ENCODE results near the gene PCDH9. TPM values are rescaled to one million over a fixed set of nuclear protein-coding genes. Genes with fewer than 3 reads are reported as not detected.

The PCDH9 gene
- total RNA-seq, 4 donors from 2014 or later: 2.8 to 22.4 (median 12.9) TPM

- Histone ChIP-seq H3K27ac (no peak overlapping the region), H3K4me3 (replicated peaks in 1 of 3) (no peak overlapping the region), H3K4me1 (no peaks in the 10 kb centered on the region), H3K36me3 (no peaks in the 10 kb centered on the region), H3K9me3 (no peaks in the 10 kb centered on the region), H3K27me3 (no peaks in the 10 kb centered on the region)
- DNase-seq: no peak
- TF ChIP-seq POLR2A (IDR thresholded peaks at IDR 0.05): no peak
- TF ChIP-seq, protein P1, sequence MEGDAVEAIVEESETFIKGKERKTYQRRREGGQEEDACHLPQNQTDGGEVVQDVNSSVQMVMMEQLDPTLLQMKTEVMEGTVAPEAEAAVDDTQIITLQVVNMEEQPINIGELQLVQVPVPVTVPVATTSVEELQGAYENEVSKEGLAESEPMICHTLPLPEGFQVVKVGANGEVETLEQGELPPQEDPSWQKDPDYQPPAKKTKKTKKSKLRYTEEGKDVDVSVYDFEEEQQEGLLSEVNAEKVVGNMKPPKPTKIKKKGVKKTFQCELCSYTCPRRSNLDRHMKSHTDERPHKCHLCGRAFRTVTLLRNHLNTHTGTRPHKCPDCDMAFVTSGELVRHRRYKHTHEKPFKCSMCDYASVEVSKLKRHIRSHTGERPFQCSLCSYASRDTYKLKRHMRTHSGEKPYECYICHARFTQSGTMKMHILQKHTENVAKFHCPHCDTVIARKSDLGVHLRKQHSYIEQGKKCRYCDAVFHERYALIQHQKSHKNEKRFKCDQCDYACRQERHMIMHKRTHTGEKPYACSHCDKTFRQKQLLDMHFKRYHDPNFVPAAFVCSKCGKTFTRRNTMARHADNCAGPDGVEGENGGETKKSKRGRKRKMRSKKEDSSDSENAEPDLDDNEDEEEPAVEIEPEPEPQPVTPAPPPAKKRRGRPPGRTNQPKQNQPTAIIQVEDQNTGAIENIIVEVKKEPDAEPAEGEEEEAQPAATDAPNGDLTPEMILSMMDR (IDR thresholded peaks at IDR 0.05): no peak
- 76 to 85% methylated on average over 1 of the region's 1 CpG for WGBS, 2 donors
- intact Hi-C loops (cut with DNase I): no loop called here
Observed at GRCh38 chr13:66965181-66965580, 265.0 kb downstream of the PCDH9 start.

DNA sequence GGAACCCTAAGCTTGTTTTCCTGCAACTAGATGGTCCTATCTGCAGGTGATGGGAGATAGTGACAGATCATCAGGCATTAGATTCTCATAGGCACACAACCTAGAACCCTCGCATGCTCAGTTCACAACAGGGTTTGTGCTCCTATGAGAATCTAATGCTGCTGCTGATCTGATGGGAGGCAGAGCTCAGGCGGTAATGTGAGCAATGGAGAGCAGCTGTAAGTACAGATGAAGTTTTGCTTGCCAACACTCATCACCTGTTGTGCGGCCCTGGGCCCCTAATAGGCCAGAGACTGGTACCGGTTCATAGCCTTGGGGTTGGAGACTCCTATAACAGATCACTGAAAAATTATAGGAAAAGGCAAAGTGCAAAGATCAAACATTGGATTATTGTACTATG lies 267.2 kb downstream of the PCDH9 start:
- no peaks in the 10 kb centered on the region for H3K27me3 ChIP-seq
- H3K9me3 ChIP-seq: no peaks in the 10 kb centered on the region
- no peak for DNase-seq
- H3K4me1 ChIP-seq: no peaks in the 10 kb centered on the region
- no peak overlapping the region for H3K4me3 ChIP-seq (replicated peaks in 1 of 3)
- 94 to 97% methylated on average over 4 of the region's 4 CpGs for WGBS, 2 donors
- no peaks in the 10 kb centered on the region for H3K36me3 ChIP-seq
- H3K27ac ChIP-seq: no peak overlapping the region
- intact Hi-C loops (cut with DNase I): no loop called here
- TF ChIP-seq, protein P1 (IDR thresholded peaks at IDR 0.05): no peak
- TF ChIP-seq POLR2A (IDR thresholded peaks at IDR 0.05): no peak

- 55 to 57% methylated on average over 3 of the region's 3 CpGs for WGBS, 2 donors
- intact Hi-C loops (cut with DNase I): no loop called here
- H3K36me3 ChIP-seq: no peaks in the 10 kb centered on the region
- no peaks in the 10 kb centered on the region for H3K27me3 ChIP-seq
- TF ChIP-seq POLR2A (IDR thresholded peaks at IDR 0.05): no peak
- TF ChIP-seq, protein P1 (IDR thresholded peaks at IDR 0.05): no peak
- no peaks in the 10 kb centered on the region for H3K9me3 ChIP-seq
- H3K27ac ChIP-seq: no peak overlapping the region
- no peak for DNase-seq
- H3K4me1 ChIP-seq: no peaks in the 10 kb centered on the region
- H3K4me3 ChIP-seq (replicated peaks in 1 of 3): no peak overlapping the region
Observed at GRCh38 chr13:66958611-66959010, 271.5 kb downstream of the PCDH9 start.

DNA sequence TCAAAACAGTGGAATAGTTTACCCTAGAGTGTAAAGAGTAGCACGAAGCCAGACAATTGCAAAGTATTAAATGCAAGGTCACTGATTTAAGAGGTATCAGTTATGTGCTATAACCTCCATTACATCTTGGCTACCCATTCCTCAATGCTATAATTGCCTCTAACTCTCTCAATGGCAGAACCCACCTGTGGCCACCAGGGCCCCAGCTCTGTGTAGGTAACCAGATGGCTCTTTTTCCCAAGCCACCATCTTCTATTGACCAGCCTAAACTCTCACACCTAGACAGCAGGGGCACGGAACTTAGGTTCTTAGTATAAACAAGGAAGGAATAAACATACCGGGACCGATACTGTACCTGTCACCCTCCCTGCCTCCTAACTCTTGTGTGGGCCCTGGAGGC lies 277.6 kb downstream of the PCDH9 start:
- no peak for DNase-seq
- H3K4me3 ChIP-seq (replicated peaks in 1 of 3): no peak overlapping the region
- no peaks in the 10 kb centered on the region for H3K9me3 ChIP-seq
- intact Hi-C loops (cut with DNase I): no loop called here
- TF ChIP-seq POLR2A (IDR thresholded peaks at IDR 0.05): no peak
- H3K36me3 ChIP-seq: no peaks in the 10 kb centered on the region
- H3K27me3 ChIP-seq: no peaks in the 10 kb centered on the region
- 92 to 95% methylated on average over 4 of the region's 4 CpGs for WGBS, 2 donors
- no peaks in the 10 kb centered on the region for H3K4me1 ChIP-seq
- H3K27ac ChIP-seq: no peak overlapping the region

DNA sequence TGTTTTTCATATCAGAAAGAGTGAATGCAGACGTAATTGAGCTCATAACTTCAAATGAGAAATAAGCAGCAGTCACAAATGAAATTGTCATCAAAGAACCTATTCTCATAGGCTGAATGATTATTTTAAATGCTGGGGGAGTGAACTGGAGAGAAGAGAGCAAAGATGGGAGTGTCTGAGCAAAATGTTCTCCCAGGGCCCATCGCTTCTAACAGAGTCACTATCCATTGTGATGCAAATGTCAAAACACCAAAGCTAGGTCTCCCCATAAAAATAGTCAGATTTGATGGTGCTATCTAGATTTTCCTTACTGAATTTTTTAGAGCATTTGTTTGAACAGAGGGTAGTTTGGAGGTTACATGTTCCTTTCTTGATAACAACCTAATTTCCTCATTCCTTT lies 278.7 kb downstream of the PCDH9 start:
- H3K4me1 ChIP-seq: no peaks in the 10 kb centered on the region
- no peak for TF ChIP-seq POLR2A (IDR thresholded peaks at IDR 0.05)
- TF ChIP-seq, protein P1 (IDR thresholded peaks at IDR 0.05): no peak
- no peaks in the 10 kb centered on the region for H3K36me3 ChIP-seq
- H3K4me3 ChIP-seq (replicated peaks in 1 of 3): no peak overlapping the region
- intact Hi-C loops (cut with DNase I): no loop called here
- no peak overlapping the region for H3K27ac ChIP-seq
- no peaks in the 10 kb centered on the region for H3K27me3 ChIP-seq
- no peaks in the 10 kb centered on the region for H3K9me3 ChIP-seq
- WGBS, 2 donors: 97 to 98% methylated on average over 2 of the region's 2 CpGs
- no peak for DNase-seq

- no peak overlapping the region for H3K27ac ChIP-seq
- H3K4me3 ChIP-seq (replicated peaks in 1 of 3): no peak overlapping the region
- no peaks in the 10 kb centered on the region for H3K27me3 ChIP-seq
- TF ChIP-seq, protein P1 (IDR thresholded peaks at IDR 0.05): no peak
- no peak for TF ChIP-seq POLR2A (IDR thresholded peaks at IDR 0.05)
- H3K36me3 ChIP-seq: no peaks in the 10 kb centered on the region
- intact Hi-C loops (cut with DNase I): no loop called here
- DNase-seq: no peak
- H3K4me1 ChIP-seq: no peaks in the 10 kb centered on the region
- no peaks in the 10 kb centered on the region for H3K9me3 ChIP-seq
Observed at GRCh38 chr13:66950666-66951065, 279.5 kb downstream of the PCDH9 start.

Measured in thyroid gland (tissue), 4 donors.